ENCODE results near the gene INTS11.
A peak's percentile ranks its signal among the peaks of the same experiment; 100 is the strongest.

INTS11 gene

DNA sequence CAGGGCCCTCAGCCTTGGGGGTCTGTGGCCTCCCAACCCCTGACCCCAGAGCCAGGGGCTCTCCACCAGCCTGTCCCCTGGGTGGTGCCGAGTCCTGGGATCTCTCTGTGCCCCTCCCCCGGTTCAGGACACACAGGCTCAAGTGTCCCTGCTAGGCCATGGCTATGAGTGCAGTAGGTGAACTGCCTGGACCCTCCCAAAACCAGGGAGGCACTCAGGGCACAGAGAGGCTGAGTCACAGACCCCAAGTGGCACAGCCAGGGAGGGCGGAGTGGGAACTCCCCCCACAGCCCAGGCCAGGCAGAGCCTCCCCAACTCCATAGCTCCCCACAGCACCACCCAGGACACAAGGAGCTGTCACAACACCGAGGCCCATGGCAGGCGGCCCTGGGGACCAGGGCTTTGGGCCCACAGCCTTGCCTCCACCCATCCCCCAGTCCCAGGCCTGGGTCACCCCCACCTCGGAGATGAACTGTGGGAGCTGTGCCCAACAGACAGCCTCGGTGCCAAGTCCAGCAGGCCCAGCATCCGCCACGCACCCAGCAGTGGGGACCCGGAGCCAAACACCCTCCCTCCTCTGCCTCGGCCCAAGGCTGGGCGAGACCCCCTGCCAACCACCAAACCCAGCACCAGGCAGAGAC, 21.5 kb upstream of the INTS11 start:
- DNase-seq (ENCODE audit: extremely low read depth, insufficient read length) = no peak
- H3K36me3 ChIP-seq (ENCODE audit: control insufficient read depth, insufficient read depth, low read length) = peaks cover 3% of the 10 kb centered on the region; the same call in 1 of the 2 replicates

DNA sequence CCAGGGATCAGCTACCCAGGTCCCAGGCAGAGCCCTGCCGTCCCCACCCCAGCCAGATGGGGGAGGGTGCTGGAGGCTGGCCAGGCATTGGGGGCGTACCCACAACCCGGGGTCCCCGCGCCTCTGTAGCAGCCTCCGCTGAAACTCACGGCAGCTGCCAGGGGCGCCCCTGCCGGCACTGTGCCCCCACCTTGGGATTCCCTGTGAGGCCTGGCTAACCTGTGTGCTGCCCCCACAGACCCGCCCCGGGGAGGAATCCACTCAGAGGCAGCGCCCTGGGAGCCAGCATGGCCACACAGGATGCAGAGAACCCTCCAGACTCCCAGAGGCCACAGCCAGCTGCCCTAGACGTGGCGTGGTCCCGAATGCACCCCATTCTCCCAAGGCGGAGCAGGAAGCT, 20.9 kb upstream of the INTS11 start:
- no peak for DNase-seq (ENCODE audit: extremely low read depth, insufficient read length)
- TF ChIP-seq, protein P1, sequence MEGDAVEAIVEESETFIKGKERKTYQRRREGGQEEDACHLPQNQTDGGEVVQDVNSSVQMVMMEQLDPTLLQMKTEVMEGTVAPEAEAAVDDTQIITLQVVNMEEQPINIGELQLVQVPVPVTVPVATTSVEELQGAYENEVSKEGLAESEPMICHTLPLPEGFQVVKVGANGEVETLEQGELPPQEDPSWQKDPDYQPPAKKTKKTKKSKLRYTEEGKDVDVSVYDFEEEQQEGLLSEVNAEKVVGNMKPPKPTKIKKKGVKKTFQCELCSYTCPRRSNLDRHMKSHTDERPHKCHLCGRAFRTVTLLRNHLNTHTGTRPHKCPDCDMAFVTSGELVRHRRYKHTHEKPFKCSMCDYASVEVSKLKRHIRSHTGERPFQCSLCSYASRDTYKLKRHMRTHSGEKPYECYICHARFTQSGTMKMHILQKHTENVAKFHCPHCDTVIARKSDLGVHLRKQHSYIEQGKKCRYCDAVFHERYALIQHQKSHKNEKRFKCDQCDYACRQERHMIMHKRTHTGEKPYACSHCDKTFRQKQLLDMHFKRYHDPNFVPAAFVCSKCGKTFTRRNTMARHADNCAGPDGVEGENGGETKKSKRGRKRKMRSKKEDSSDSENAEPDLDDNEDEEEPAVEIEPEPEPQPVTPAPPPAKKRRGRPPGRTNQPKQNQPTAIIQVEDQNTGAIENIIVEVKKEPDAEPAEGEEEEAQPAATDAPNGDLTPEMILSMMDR (IDR thresholded peaks at IDR 0.05; ENCODE audit: insufficient read depth, low read length, poor library complexity, severe bottlenecking) = no peak
- H3K27me3 ChIP-seq (replicated peaks; ENCODE audit: control insufficient read depth, insufficient read depth, low read length) = no peaks in the 10 kb centered on the region
- no peak overlapping the region for H3K4me3 ChIP-seq (replicated peaks; ENCODE audit: low read depth, low read length)
- H3K36me3 ChIP-seq (ENCODE audit: control insufficient read depth, insufficient read depth, low read length) = peaks cover 4% of the 10 kb centered on the region; the same call in 1 of the 2 replicates

More for the DNA sequence above, 21.5 kb upstream of the INTS11 start:
- TF ChIP-seq, protein P1 (IDR thresholded peaks at IDR 0.05; ENCODE audit: insufficient read depth, low read length, poor library complexity, severe bottlenecking) = no peak
- Histone ChIP-seq H3K27me3 (replicated peaks; ENCODE audit: control insufficient read depth, insufficient read depth, low read length) (no peaks in the 10 kb centered on the region), H3K4me3 (replicated peaks; ENCODE audit: low read depth, low read length) (no peak overlapping the region)

DNA sequence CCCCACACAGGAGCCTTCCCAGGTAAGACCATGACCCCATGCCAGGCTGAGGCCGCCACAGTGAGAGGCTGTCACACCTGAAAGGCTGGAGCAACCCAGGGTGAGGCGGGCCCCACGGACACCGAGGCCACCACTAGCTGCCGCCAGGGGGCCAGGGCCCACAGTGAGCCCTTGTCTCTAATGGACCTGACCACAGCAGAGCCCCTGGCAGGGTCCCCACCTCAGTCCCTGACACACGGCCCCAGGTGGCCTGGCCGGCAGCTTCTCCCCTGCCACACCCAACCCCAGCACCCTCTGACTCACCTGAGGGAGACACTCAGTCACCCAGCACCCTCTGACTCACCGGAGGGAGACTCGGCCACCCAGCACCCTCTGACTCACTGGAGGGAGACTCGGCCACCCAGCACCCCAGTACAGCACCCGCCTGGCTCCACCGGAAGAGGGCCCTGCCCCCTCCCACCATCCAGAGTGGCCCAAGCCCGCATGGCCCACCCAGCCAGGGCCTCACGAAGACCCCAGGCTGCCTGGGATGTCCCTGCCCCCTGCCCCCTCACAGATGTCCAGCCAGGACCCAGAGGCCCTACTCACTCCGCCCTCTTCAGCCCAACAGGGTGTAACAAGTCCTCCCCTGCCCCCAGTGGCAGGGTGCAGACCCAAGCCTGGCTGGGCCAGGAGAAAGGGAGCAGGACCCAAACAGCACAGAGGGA, 20.3 kb upstream of the INTS11 start:
- Histone ChIP-seq H3K27me3 (replicated peaks; ENCODE audit: control insufficient read depth, insufficient read depth, low read length) (no peaks in the 10 kb centered on the region), H3K4me3 (replicated peaks; ENCODE audit: low read depth, low read length) (no peak overlapping the region), H3K36me3 (ENCODE audit: control insufficient read depth, insufficient read depth, low read length) (peaks cover 4% of the 10 kb centered on the region; the same call in 1 of the 2 replicates)
- DNase-seq (ENCODE audit: extremely low read depth, insufficient read length) = no peak
- TF ChIP-seq, protein P1 (IDR thresholded peaks at IDR 0.05; ENCODE audit: insufficient read depth, low read length, poor library complexity, severe bottlenecking) = peak; percentile 56

DNA sequence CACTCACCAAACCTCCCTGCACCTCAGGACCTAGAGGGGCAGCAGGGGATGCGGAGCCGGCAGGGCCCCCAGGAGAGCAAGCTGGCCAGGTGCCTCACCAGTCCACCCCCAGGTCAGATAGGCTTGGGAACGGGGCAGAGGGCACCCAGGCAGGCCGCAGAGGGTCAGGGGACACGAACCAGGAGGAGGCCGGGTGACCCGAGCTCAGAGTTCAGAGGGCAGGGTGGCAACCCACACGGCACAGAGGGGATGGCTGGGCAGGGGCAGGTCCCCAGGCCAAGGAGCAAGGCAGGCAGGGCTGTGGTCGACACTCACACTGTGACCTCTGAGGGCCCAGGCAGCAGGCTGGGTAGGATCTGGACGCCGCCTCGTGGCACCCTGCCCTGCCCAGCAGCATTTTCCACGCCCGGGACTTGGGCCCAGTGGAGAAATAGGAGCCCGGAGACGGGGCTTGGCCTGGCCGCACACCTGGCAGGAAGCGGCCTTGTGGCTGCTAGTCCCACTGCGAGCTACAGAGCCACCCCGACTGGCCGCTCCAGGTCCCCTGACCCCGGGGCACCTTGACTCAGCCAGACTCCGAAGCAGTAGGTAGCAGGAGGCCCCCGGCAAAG, 19.5 kb upstream of the INTS11 start:
- TF ChIP-seq, protein P1 (IDR thresholded peaks at IDR 0.05; ENCODE audit: insufficient read depth, low read length, poor library complexity, severe bottlenecking) = no peak
- DNase-seq (ENCODE audit: extremely low read depth, insufficient read length) = no peak
- Histone ChIP-seq H3K36me3 (ENCODE audit: control insufficient read depth, insufficient read depth, low read length) (peaks cover 4% of the 10 kb centered on the region; the same call in 1 of the 2 replicates), H3K4me3 (replicated peaks; ENCODE audit: low read depth, low read length) (no peak overlapping the region), H3K27me3 (replicated peaks; ENCODE audit: control insufficient read depth, insufficient read depth, low read length) (no peaks in the 10 kb centered on the region)

DNA sequence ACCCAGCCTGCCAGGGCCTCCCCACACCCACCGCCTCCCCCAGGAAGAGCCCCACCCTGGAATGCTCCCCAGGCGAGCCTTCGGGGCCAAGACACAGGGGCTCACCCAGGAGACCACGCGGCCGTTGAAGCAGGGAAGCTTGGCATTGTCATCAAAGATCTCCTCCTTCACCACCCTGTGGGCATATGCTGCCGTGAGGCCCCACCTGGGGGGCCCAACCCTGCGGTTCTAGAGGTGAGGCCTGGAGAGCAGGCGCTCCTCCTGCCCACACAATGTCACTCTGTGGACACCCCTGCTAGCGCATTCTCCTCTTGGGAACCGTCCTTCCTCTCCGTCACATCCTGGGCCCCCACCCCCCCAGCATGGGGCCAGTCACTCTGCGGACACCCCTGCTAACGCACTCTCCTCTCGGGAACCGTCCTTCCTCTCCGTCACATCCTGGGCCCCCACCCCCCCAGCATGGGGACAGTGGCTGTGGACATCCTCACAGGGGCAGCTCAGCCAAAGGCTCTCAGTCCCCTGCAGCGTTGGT, 18.2 kb upstream of the INTS11 start:
- no peak for DNase-seq (ENCODE audit: extremely low read depth, insufficient read length)
- Histone ChIP-seq H3K4me3 (replicated peaks; ENCODE audit: low read depth, low read length) (no peak overlapping the region), H3K36me3 (ENCODE audit: control insufficient read depth, insufficient read depth, low read length) (peaks cover 4% of the 10 kb centered on the region; the same call in 1 of the 2 replicates), H3K27me3 (replicated peaks; ENCODE audit: control insufficient read depth, insufficient read depth, low read length) (no peaks in the 10 kb centered on the region)
- TF ChIP-seq, protein P1 (IDR thresholded peaks at IDR 0.05; ENCODE audit: insufficient read depth, low read length, poor library complexity, severe bottlenecking) = no peak
